Activated CD4-positive, alpha-beta T cell treated with anti-CD3 and anti-CD28 coated beads for 1 hour (primary cell): ENCODE results near the gene TMEM127.
"Not testable (repeated sequence)": the region's sequence is repeated elsewhere in the genome, so short reads cannot be mapped to it uniquely, and the experiment has no call there.

Experiments used
- DNase-seq: peaks from one replicate; pipeline ENCODE4 v3.0.0-alpha.2; 2020

Gene TMEM127

GRCh38 chr2:96262306-96262705 lies 3.5 kb downstream of the TMEM127 start:
- no peak for DNase-seq

GRCh38 chr2:96261328-96262003 lies 4.3 kb downstream of the TMEM127 start:
- DNase-seq: no peak

DNA sequence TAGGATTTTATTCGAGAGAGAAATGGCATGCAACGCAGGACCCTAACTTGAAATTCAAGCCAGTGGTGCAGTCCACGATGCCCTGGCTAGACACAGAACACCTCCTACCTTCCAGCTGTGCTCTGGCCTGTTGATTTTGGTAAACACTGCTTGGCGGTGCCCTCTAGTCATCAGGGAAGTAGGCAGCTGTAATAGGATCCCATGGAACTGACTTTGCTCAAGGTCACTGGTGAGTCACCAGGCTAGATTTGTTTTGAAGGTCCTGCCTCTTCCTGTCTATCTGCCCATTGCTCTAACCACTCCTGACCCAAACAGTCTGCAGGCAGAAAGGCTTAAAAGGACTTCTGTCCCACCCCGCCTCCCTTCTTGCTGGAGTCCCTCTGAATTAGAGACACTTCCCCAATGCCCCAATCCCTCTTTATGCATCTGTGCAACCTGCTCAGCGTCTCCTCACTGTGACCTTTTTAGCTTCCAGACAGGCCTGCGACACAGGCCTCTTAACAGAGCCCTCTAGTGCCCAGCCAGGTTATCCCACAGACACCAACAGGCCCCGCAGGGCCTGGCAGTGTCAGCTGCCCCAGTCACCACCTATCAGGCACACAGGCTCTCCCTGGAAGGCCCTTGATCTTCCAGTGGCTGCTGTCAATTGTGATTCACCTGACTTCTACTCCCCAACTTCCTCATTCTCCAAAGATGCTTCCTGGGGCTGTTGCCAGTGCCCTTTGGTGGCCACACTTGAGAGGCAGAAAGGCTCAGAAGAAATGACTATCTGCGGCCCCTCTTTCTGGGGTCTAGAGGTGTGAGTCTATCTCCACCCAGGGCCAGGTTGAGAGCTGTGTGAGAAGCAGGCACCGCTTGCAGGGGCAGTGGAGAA lies 5.2 kb downstream of the TMEM127 start:
- no peak for DNase-seq

DNA sequence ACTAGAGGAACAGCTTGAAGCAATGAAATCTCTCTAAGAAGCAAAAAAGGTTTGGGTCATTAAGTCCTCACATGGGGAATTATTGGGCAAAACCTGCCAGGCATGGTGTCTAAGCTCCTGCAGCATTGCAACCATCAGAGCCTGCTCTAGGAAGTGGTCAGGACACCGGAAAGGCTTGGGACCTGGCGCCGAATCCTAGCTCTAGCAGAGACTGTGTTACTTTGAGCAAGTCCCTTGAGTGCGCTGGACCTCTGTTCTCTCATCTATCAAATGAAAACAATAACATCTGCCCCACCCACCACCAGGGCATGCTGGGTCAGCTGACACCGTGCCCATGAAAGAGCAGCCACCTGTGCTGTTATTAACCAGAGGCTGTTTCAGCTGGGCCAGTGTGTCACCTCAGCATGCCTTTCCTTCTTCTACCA lies 6.3 kb downstream of the TMEM127 start:
- DNase-seq: no peak

DNA sequence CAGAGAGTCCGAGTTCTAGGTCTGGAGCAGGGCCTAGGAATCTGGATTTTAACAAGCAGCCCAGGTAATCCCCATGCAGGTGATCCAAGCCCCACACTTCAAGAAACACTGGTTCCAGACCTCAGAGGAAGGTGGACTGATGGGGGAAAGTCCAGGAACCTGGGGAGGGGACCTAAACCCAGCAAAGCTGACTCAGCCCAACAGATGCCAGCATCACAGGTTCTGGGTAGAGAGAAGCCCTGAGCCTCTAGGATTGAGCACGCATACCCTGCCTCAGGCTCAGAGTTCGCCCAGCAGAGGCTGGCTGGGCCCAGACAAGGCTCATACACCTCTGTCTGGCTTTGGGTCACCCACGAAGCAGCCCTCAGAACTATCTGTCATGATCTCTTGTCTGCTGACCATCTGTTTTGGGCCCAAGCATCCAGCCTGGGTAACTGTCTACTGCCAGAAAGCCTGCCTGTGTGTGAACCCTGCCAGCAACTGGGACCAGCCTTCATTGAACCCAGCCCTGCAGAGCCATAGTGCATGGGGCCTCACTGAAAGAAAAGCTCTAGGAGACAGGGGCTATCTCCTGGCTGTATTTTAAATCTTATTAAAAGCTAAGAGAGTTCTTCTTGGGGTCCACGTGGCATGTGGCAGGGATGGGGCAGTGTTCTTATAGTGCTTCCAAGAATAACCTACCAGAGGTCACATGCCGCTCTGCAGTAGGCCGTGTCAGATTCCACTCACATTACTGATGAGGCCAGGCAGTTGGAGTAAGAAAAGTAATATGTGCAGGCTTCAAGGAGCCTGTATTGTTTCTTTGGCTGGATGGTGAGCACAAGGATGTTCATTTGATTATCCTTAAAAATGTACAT lies 7.4 kb downstream of the TMEM127 start:
- no peak for DNase-seq

DNA sequence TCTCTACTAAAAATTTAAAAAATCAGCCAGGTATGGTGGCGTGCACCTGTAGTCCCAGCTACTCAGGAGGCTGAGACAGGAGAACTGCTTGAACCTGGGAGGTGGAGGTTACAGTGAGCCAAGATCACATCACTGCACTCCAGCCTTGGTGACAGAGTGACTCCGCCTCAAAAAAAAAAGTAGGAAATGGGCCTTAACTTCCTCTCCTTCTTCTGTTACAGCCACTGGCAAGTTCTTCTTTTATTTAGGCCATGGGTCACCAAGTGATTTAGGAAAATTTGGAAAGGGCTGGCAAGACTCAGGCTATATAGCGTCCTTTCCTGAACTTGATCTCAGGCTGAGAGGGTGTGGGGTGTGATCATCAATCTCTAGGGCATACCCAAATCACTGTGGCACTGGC lies 8.1 kb downstream of the TMEM127 start:
- DNase-seq: not testable (repeated sequence)

DNA sequence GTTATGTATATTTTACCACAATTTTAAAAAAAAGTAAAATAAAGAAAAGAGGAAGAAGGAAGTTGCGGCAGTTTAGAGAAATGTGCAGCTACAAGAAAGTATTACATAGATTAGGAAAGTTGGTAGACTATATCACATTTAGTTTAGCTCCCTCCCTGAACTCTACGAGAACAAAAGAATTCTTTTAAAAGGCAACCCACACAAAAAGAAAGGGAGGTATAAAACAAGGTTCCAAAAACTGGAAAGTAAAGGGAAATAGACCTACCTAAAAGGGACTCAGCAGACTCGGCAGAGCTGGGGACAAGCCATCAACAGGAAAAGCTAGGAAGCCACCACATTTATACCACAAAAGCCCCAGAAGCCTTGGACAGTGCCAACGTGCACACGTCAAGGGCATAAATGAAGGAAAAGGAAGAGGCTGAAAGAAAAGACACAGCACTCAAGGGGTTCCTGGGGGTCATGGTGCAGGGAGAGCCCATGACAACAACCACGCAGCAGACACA lies 9.1 kb downstream of the TMEM127 start:
- DNase-seq: no peak

- no peak for DNase-seq
Observed at GRCh38 chr2:96254571-96254970, 11.2 kb downstream of the TMEM127 start.

DNA sequence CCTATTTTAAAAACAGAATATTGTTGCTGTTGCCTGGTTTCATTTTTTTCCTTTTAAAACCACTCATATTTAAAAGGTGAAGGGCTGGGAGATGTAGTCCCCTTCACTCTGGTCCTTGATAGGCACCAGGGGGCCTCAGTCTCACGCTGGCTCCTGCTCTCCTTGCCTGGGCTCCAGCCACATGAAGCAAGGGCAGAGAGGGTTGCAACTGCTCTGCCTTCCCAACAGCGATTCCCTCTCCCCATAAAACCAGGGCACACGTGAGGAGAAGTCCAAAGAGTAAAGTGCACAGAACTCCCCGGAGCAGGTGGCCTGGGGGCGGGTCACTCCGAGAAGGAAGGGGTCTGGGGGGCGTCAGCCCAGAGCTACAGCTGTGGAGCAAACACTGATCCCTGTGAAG lies 12.8 kb downstream of the TMEM127 start:
- DNase-seq: no peak

GRCh38 chr2:96252526-96252925 lies 13.3 kb downstream of the TMEM127 start:
- DNase-seq: no peak

- DNase-seq: no peak
Observed at GRCh38 chr2:96251721-96252292, 14.0 kb downstream of the TMEM127 start.

DNA sequence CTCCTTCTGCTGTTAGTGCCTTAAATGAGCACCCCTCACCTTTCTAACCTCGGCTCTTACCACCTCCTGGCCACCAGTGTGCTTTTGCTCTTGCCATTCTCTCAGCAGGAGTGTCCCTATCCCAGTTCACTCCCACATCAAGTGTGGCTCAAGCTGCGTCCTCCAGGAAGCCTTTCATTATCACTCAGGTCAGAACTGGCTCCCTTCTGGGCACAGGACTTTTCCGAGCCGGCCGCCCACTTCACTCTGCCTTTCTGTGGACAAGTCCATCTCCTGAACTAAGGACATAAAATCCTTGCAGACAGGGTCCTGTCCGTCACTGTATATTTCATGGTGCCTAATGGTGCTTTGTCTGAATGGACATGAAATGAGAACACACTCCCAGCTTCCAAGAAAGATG lies 15.6 kb downstream of the TMEM127 start:
- no peak for DNase-seq

- no peak for DNase-seq
Observed at GRCh38 chr2:96249654-96250053, 16.1 kb downstream of the TMEM127 start.

- no peak for DNase-seq
Observed at GRCh38 chr2:96248624-96249023, 17.2 kb downstream of the TMEM127 start.

DNA sequence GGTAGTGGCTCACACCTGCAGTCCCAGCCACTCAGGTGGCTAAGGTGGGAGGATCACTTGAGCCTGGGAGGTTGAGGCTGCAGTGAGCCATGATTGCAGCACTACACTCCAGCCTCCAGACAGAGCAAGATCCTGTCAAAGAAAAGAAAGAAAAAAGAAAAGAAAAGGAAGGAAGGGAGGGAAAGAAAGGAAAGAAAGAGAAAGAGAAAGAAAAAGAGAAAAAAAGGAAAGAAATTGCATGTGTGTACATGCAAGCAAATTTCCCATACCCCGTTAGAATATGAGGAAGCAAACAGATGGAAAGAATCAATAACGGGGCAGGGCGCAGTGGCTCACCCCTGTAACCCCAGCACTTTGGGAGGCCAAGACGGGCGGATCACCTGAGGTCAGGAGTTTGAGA lies 17.9 kb downstream of the TMEM127 start:
- no peak for DNase-seq

DNA sequence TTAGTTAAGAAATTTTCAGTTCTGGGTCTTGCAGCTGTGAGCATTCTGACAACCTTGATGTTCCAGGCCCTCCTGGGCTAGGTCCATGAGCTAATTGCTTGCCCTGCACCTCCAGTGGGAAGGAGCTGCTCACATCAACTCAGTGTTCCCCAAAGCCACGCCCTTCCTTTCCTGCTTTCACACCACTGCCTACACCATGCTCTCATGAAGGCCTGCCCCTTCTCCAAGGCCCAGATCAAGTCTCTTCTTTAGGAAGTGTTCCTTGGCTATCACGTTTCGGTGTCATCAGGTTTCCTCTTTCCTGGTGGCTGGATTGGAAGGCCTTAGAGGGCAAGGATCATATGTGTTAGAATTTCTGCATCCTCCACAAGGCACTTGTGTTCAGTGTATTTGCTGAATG lies 18.8 kb downstream of the TMEM127 start:
- no peak for DNase-seq

DNA sequence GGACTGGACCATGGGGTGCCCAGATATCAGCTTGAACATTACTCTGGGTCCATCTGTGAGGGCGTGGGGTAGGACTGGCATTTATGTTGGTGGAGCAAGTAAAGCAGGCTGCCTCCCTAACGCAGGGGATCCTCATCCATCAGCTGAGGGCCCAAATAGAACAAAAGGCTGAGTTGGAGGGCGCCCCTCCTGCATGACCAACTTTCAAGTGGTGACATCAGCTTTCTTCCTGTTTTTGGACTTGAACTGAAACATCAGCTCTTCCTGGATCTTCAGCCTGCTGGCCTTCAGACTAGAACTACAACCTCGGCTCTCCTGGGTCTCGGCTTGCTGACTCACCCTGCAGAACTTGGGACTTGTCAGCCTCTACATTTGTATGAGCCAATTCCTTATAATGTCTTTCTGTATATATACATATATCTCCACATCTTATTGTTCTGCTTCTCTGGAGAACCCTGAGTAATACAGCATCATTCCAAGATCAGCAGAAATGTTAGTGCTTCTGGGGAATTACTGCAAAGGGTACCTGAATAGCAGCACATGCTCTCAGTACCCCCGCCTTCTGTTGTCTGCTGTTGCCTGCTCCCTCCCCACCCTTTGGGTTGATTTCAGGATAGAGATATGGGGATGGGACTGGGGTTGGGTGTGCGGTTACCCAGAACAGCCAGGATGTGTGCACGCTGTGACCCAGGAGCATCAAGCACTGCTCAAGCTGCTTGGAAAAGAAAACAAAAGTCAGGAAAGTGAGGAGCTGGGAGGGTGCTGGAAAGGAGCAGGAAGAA lies 20.0 kb downstream of the TMEM127 start:
- DNase-seq: no peak

- DNase-seq: no peak
Observed at GRCh38 chr2:96243843-96244242, 22.0 kb downstream of the TMEM127 start.

GRCh38 chr2:96241900-96242611 lies 23.7 kb downstream of the TMEM127 start:
- peak; percentile 18 for DNase-seq

DNA sequence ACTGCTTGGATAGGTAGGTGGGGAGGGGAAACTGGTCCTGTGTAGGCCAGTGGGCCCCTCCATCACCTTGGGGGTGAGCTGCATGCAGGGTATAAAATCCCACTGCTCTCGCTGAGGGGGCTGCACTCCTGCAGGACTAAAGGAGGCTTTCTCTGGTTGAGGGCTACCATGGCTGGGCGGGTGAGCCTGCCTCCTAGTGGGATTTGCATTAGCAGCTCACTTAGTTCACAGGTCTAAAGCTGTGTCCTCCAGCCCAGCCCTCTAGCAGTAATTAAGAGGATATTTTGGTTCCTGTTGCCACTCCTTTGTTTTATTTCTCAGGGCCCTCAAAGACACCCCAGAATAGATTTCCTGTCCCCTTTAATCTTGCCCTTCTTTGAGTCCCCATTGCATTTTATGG lies 24.6 kb downstream of the TMEM127 start:
- DNase-seq: no peak

DNA sequence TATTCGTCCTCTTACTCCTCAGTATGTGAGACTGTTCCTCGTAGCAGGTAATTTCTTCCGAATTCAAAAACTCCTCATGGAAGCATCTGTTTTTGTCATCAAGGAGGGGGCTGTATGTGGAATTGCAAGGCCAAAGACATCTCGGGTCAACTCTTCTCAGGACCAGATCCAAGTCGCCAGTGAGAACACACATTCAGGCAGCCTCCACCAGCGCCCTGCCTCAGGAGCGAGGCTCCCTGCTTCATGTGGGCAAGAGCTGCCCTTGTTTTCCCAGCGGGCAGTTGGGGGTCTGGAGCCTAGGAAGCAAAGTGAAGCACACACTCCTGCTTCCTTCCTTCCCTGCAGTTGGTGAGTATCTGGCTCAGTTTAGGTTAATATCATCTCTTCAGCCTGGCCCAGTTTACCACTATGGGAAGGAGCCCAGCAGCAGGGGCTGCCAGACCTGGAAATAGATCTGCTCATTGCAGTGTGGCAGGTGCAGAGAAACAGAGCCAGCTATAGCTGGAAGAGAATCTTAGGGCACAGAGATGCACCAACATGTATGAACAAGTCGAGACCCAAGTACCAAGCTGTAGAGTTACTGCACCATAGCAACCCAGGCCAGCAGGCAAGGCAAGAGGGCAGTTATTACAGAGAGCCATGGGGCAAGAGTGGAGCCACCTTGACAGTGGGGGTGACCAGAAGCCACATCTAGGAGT lies 25.3 kb downstream of the TMEM127 start:
- DNase-seq: no peak
